HEK293 (cell line): ENCODE measurements around the gene VASP.

Experiments
- GLI2 ChIP-seq: fragments of 450-650 bp; formaldehyde crosslinking; IDR thresholded peaks from 2 replicates; pipeline ENCODE4; 2017; ENCODE audit warnings: missing biosample characterization, missing genetic modification characterization, low read depth, borderline replicate concordance
- GLIS1 ChIP-seq: fragments of 450-650 bp; formaldehyde crosslinking; IDR thresholded peaks from 2 replicates; pipeline ENCODE4 v1.5.1; 2016; ENCODE audit warnings: missing biosample characterization, missing genetic modification characterization
- KLF1 ChIP-seq: fragments of 450-650 bp; formaldehyde crosslinking; IDR thresholded peaks from 2 replicates; pipeline ENCODE4 v1.5.1; 2016; ENCODE audit warnings: missing biosample characterization, missing genetic modification characterization
- KLF7 ChIP-seq: fragments of 450-650 bp; formaldehyde crosslinking; IDR thresholded peaks from 2 replicates; pipeline ENCODE4 v1.5.1; 2016; ENCODE audit warnings: missing biosample characterization, missing genetic modification characterization, borderline replicate concordance
- KLF9 ChIP-seq: fragments of 450-650 bp; formaldehyde crosslinking; IDR thresholded peaks from 2 replicates; pipeline ENCODE4 v1.5.1; 2016; ENCODE audit warnings: missing biosample characterization, missing genetic modification characterization, low read depth
- SP7 ChIP-seq: fragments of 450-650 bp; formaldehyde crosslinking; IDR thresholded peaks from 2 replicates; pipeline ENCODE4 v1.5.1; 2016; ENCODE audit warnings: missing biosample characterization, missing genetic modification characterization
- ZBTB17 ChIP-seq: fragments of 450-650 bp; formaldehyde crosslinking; IDR thresholded peaks from 2 replicates; pipeline ENCODE4 v1.5.1; 2016; ENCODE audit warnings: missing biosample characterization, missing genetic modification characterization
- ZBTB48 ChIP-seq: fragments of 450-650 bp; formaldehyde crosslinking; IDR thresholded peaks from 2 replicates; pipeline ENCODE4 v1.5.1; 2016; ENCODE audit warnings: missing biosample characterization, missing genetic modification characterization
- ZFHX2 ChIP-seq: fragments of 450-650 bp; formaldehyde crosslinking; conservative IDR thresholded peaks from 2 replicates; pipeline ENCODE4 v1.5.1; 2016; ENCODE audit warnings: missing biosample characterization, missing genetic modification characterization
- ZNF23 ChIP-seq: fragments of 450-650 bp; formaldehyde crosslinking; IDR thresholded peaks from 2 replicates; pipeline ENCODE4 v1.5.1; 2016; ENCODE audit warnings: missing biosample characterization, missing genetic modification characterization, borderline replicate concordance
- ZNF302 ChIP-seq: fragments of 450-650 bp; formaldehyde crosslinking; IDR thresholded peaks from 2 replicates; pipeline ENCODE4 v1.5.1; 2016; ENCODE audit warnings: missing biosample characterization, missing genetic modification characterization, low read depth
- ZNF416 ChIP-seq: fragments of 450-650 bp; formaldehyde crosslinking; IDR thresholded peaks from 2 replicates; pipeline ENCODE4 v1.5.1; 2016; ENCODE audit warnings: missing biosample characterization, missing genetic modification characterization
- ZNF76 ChIP-seq: fragments of 450-650 bp; formaldehyde crosslinking; IDR thresholded peaks from 2 replicates; pipeline ENCODE4; 2016; ENCODE audit warnings: low read depth, missing biosample characterization, missing genetic modification characterization, borderline replicate concordance
- ZNF792 ChIP-seq: fragments of 450-650 bp; formaldehyde crosslinking; IDR thresholded peaks from 2 replicates; pipeline ENCODE4 v1.5.1; 2016; ENCODE audit warnings: missing biosample characterization, missing genetic modification characterization
- ZSCAN23 ChIP-seq: fragments of 450-650 bp; formaldehyde crosslinking; IDR thresholded peaks from 2 replicates; pipeline ENCODE4 v1.5.1; 2016; ENCODE audit warnings: missing biosample characterization, missing genetic modification characterization
- ZXDB ChIP-seq: fragments of 450-650 bp; formaldehyde crosslinking; IDR thresholded peaks from 2 replicates; pipeline ENCODE4 v1.5.1; 2016; ENCODE audit warnings: missing biosample characterization, missing genetic modification characterization
- TF ChIP-seq, protein P1 (sequence below): fragments of 450-650 bp; formaldehyde crosslinking; IDR thresholded peaks from 2 replicates; pipeline ENCODE4 v1.5.1; 2017; ENCODE audit warnings: missing biosample characterization, missing genetic modification characterization
- TF ChIP-seq, protein P2 (sequence below): fragments of 450-650 bp; formaldehyde crosslinking; IDR thresholded peaks from 2 replicates; pipeline ENCODE4 v1.5.1; 2017; ENCODE audit warnings: missing biosample characterization, mild to moderate bottlenecking, missing genetic modification characterization, moderate library complexity
- TF ChIP-seq, protein P3 (sequence below): fragments of 450-650 bp; formaldehyde crosslinking; IDR thresholded peaks from 2 replicates; pipeline ENCODE4 v1.5.1; 2016; ENCODE audit warnings: missing biosample characterization, missing genetic modification characterization
- TF ChIP-seq, protein P4 (sequence below): fragments of 450-650 bp; formaldehyde crosslinking; IDR thresholded peaks from 2 replicates; pipeline ENCODE4 v1.5.1; 2017; ENCODE audit warnings: missing biosample characterization, missing genetic modification characterization
- TF ChIP-seq, protein P5 (sequence below): fragments of 450-650 bp; formaldehyde crosslinking; IDR thresholded peaks from 2 replicates; pipeline ENCODE4 v1.5.1; 2016; ENCODE audit warnings: missing biosample characterization, missing genetic modification characterization
- TF ChIP-seq, protein P6 (sequence below): fragments of 450-650 bp; formaldehyde crosslinking; IDR thresholded peaks from 2 replicates; pipeline ENCODE4 v1.5.1; 2016; ENCODE audit warnings: missing biosample characterization, missing genetic modification characterization
- TF ChIP-seq, protein P7 (sequence below): fragments of 450-650 bp; formaldehyde crosslinking; IDR thresholded peaks from 2 replicates; pipeline ENCODE4 v1.5.1; 2016; ENCODE audit warnings: missing biosample characterization, missing genetic modification characterization

Gene VASP

DNA sequence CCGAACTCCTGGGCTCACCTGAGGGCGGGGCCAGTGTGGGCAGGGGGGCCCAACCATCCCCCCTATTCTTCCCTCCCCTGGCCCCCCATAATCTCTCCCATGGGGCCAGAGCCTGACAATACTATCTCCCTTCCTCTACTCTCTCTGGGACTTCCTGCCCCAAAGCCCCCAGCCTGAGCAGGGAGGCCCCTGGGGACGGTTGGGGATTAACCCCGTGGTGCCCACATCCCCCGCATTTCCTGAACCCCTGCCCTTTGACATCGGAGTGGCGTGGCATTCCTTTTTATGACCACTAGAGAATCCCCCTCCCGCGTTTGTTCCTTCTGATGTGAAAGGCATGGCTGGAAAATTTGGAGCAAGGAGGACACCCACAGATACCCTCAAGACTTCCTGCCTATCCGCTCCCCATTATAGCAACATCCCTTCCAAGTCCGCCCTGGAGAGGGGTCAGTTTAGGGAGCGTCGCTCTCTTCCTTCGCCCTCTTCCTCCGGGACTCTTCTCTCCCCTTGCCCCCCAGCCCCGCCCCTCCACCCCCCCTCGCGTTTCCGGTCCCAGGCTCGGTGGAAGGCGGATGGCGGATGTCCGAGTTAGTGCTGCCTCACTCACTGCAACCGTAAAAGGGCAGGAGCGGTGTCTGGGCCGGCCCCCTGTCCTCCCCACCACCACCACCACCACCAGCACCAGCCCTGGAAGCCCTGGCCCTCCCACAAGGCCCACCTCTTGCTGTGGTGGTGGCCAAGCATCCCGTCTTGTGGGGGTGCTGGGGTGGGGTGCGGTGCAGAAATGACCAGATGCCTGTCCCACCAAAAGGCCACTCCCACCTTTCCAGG is 1.8 kb downstream of the VASP start (continued):
- TF ChIP-seq ZFHX2 (tag by site-specific recombination) (peak; percentile 28), GLI2 (tag by site-specific recombination) (no peak), ZNF76 (tag by site-specific recombination) (no peak), ZBTB17 (peak; percentile 61), ZNF792 (tag by site-specific recombination) (0 out of 2 replicates have a peak, but pooled peaks have one; percentile 11), ZSCAN23 (tag by site-specific recombination) (no peak), GLIS1 (tag by site-specific recombination) (peak; percentile 98), KLF1 (tag by site-specific recombination) (no peak), ZNF23 (no peak), ZXDB (tag by site-specific recombination) (peak; percentile 68), KLF9 (tag by site-specific recombination) (peak; percentile 56), ZBTB48 (tag by site-specific recombination) (peak; percentile 99), KLF7 (0 out of 2 replicates have a peak, but pooled peaks have one; percentile 30), SP7 (0 out of 2 replicates have a peak, but pooled peaks have one; percentile 9), ZNF416 (tag by site-specific recombination) (no peak), ZNF302 (tag by site-specific recombination) (no peak)
- TF ChIP-seq, protein P1, sequence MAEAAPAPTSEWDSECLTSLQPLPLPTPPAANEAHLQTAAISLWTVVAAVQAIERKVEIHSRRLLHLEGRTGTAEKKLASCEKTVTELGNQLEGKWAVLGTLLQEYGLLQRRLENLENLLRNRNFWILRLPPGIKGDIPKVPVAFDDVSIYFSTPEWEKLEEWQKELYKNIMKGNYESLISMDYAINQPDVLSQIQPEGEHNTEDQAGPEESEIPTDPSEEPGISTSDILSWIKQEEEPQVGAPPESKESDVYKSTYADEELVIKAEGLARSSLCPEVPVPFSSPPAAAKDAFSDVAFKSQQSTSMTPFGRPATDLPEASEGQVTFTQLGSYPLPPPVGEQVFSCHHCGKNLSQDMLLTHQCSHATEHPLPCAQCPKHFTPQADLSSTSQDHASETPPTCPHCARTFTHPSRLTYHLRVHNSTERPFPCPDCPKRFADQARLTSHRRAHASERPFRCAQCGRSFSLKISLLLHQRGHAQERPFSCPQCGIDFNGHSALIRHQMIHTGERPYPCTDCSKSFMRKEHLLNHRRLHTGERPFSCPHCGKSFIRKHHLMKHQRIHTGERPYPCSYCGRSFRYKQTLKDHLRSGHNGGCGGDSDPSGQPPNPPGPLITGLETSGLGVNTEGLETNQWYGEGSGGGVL (tag by site-specific recombination) = peak; percentile 78
- TF ChIP-seq, protein P2, sequence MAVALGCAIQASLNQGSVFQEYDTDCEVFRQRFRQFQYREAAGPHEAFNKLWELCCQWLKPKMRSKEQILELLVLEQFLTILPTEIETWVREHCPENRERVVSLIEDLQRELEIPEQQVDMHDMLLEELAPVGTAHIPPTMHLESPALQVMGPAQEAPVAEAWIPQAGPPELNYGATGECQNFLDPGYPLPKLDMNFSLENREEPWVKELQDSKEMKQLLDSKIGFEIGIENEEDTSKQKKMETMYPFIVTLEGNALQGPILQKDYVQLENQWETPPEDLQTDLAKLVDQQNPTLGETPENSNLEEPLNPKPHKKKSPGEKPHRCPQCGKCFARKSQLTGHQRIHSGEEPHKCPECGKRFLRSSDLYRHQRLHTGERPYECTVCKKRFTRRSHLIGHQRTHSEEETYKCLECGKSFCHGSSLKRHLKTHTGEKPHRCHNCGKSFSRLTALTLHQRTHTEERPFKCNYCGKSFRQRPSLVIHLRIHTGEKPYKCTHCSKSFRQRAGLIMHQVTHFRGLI (tag by site-specific recombination) = no peak
- TF ChIP-seq, protein P3, sequence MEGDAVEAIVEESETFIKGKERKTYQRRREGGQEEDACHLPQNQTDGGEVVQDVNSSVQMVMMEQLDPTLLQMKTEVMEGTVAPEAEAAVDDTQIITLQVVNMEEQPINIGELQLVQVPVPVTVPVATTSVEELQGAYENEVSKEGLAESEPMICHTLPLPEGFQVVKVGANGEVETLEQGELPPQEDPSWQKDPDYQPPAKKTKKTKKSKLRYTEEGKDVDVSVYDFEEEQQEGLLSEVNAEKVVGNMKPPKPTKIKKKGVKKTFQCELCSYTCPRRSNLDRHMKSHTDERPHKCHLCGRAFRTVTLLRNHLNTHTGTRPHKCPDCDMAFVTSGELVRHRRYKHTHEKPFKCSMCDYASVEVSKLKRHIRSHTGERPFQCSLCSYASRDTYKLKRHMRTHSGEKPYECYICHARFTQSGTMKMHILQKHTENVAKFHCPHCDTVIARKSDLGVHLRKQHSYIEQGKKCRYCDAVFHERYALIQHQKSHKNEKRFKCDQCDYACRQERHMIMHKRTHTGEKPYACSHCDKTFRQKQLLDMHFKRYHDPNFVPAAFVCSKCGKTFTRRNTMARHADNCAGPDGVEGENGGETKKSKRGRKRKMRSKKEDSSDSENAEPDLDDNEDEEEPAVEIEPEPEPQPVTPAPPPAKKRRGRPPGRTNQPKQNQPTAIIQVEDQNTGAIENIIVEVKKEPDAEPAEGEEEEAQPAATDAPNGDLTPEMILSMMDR (tag by site-specific recombination) = peak; percentile 21; the same call in 1 of the 2 replicates
- TF ChIP-seq, protein P4, sequence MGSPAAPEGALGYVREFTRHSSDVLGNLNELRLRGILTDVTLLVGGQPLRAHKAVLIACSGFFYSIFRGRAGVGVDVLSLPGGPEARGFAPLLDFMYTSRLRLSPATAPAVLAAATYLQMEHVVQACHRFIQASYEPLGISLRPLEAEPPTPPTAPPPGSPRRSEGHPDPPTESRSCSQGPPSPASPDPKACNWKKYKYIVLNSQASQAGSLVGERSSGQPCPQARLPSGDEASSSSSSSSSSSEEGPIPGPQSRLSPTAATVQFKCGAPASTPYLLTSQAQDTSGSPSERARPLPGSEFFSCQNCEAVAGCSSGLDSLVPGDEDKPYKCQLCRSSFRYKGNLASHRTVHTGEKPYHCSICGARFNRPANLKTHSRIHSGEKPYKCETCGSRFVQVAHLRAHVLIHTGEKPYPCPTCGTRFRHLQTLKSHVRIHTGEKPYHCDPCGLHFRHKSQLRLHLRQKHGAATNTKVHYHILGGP = no peak
- TF ChIP-seq, protein P5, sequence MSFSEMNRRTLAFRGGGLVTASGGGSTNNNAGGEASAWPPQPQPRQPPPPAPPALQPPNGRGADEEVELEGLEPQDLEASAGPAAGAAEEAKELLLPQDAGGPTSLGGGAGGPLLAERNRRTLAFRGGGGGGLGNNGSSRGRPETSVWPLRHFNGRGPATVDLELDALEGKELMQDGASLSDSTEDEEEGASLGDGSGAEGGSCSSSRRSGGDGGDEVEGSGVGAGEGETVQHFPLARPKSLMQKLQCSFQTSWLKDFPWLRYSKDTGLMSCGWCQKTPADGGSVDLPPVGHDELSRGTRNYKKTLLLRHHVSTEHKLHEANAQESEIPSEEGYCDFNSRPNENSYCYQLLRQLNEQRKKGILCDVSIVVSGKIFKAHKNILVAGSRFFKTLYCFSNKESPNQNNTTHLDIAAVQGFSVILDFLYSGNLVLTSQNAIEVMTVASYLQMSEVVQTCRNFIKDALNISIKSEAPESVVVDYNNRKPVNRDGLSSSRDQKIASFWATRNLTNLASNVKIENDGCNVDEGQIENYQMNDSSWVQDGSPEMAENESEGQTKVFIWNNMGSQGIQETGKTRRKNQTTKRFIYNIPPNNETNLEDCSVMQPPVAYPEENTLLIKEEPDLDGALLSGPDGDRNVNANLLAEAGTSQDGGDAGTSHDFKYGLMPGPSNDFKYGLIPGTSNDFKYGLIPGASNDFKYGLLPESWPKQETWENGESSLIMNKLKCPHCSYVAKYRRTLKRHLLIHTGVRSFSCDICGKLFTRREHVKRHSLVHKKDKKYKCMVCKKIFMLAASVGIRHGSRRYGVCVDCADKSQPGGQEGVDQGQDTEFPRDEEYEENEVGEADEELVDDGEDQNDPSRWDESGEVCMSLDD = peak; percentile 93
- TF ChIP-seq, protein P6, sequence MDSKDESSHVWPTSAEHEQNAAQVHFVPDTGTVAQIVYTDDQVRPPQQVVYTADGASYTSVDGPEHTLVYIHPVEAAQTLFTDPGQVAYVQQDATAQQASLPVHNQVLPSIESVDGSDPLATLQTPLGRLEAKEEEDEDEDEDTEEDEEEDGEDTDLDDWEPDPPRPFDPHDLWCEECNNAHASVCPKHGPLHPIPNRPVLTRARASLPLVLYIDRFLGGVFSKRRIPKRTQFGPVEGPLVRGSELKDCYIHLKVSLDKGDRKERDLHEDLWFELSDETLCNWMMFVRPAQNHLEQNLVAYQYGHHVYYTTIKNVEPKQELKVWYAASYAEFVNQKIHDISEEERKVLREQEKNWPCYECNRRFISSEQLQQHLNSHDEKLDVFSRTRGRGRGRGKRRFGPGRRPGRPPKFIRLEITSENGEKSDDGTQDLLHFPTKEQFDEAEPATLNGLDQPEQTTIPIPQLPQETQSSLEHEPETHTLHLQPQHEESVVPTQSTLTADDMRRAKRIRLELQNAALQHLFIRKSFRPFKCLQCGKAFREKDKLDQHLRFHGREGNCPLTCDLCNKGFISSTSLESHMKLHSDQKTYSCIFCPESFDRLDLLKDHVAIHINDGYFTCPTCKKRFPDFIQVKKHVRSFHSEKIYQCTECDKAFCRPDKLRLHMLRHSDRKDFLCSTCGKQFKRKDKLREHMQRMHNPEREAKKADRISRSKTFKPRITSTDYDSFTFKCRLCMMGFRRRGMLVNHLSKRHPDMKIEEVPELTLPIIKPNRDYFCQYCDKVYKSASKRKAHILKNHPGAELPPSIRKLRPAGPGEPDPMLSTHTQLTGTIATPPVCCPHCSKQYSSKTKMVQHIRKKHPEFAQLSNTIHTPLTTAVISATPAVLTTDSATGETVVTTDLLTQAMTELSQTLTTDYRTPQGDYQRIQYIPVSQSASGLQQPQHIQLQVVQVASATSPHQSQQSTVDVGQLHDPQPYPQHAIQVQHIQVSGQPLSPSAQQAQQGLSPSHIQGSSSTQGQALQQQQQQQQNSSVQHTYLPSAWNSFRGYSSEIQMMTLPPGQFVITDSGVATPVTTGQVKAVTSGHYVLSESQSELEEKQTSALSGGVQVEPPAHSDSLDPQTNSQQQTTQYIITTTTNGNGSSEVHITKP = peak; percentile 60; the same call in 1 of the 2 replicates
- TF ChIP-seq, protein P7, sequence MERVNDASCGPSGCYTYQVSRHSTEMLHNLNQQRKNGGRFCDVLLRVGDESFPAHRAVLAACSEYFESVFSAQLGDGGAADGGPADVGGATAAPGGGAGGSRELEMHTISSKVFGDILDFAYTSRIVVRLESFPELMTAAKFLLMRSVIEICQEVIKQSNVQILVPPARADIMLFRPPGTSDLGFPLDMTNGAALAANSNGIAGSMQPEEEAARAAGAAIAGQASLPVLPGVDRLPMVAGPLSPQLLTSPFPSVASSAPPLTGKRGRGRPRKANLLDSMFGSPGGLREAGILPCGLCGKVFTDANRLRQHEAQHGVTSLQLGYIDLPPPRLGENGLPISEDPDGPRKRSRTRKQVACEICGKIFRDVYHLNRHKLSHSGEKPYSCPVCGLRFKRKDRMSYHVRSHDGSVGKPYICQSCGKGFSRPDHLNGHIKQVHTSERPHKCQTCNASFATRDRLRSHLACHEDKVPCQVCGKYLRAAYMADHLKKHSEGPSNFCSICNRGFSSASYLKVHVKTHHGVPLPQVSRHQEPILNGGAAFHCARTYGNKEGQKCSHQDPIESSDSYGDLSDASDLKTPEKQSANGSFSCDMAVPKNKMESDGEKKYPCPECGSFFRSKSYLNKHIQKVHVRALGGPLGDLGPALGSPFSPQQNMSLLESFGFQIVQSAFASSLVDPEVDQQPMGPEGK (tag by site-specific recombination) = peak; percentile 70; the same call in 1 of the 2 replicates
